Right lung (tissue), 5 donors: Measurements from ENCODE around the gene RBBP4. TPM values are rescaled to one million over a fixed set of nuclear protein-coding genes. Genes with fewer than 3 reads are reported as not detected.
"Not testable (repeated sequence)": the region's sequence is repeated elsewhere in the genome, so short reads cannot be mapped to it uniquely, and the experiment has no call there.

ENCODE experiments used
- DNase-seq, 2 donors: peaks; one replicate each; pipeline ENCODE4 v3.0.0-alpha.2; 2013
- polyA plus RNA-seq, 5 donors: library from polyadenylated mRNA; unstranded; fragments of 120-200 nt; gene quantifications; one replicate each; pipeline versions ENCODE4 v1.2.1 to v1.2.3, GENCODE V29; 2013; ENCODE audit warnings: inconsistent platforms in 1 of 5, low replicate concordance in 1 of 5; ENCODE audit not compliant: insufficient read length in 5 of 5, insufficient read depth in 1 of 5

The RBBP4 gene
- polyA plus RNA-seq, 5 donors = 237 to 327 (median 302) TPM

DNA sequence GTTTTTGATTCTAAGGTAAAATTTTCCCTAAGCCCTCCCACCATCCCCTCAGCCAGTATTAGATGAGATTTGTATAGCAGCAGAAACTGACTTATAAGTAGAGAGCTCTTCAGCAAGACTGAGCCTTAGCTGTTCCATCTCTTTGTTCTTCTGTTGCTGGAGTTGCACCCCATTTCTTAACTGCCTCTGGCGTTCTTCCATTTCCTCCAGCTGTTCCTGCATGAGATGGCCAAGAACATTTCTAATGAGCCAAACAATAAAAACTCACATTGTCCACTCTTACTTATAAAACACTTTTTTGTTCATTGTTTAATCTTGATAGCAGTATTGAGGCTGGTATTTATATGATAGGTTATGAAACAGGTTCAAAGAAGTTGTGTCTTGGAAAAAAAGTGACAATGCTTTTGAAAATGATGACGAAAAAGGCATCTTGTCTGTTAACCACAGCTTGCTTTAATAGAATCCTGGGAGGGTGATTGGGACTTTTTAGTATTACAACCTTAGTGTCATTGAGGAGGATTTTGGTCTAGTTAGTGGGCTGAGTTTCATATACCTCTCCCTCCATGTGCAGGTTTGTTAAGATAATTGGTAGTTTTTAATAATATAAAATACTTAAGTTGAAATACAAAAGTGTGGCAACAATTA lies 33.3 kb downstream of the RBBP4 start:
- DNase-seq = peak; percentile 85 to 87

DNA sequence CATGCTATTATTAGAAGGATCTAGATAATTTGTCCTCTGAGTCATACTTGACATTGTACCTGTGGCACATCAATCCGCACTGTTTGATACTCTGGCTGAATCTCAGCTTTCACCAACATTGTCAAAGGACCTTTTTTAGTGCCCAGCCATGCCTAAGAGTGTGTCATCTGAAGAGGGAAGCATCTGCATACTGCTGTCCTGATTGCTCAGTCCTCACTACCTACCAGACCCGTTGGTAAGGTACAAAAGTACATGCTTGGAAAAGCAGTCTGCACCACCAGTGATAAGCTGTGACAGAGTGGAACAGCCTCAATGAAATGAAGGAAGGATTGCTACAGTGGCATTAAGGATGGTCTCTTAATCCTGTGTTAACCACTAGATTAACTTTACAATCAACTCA lies 34.5 kb downstream of the RBBP4 start:
- no peak for DNase-seq

DNA sequence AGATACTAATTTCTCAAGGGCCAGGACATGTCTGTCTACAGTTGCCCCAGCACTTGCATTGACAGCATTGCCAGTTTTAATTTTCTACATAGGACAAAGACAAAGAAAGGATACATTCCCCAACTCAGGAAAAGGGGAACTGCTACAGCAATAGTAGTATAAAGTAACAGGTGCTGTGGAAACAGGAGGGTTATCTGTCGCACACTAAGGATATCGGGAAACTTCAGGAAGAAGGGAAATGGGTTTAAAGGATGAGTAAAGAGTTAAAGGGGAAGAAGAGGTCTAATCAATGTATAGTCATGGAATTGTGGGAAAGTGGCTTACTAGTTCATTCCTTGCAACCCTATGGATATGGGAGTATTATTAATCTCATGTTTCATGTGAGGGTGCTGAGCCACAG lies 35.4 kb downstream of the RBBP4 start:
- DNase-seq = no peak

DNA sequence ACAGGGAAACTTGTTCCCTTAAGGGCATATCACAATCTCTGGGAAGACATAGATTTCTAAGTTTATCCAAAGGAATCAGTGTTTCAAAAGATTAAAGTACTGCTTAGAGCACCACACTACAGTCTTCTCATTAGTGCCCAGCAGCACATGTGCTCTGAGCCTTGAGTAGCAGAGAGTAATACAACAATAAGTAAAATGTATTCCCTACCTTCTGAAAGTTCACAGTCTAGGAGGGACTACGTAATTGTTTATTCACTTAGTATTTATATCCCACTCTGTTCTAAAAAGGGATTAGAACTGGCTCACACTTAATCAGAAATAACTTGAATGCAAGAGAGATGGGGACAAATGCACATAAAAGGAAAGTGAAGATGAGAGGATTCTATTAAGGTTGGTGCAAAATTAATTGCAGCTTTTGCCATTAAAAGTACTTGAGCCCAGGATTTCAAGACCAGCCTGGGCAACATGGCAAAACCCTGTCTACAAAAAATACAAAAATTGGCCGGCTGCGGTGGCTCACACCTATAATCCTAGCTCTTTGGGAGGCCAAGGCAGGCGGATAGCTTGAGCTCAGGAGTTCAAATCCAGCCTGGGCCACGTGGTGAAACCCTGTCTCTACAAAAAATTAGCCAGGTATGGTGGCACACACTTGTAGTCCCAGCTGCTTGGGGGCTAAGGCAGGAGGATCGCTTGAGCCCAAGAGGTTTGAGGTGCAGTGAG lies 42.6 kb downstream of the RBBP4 start:
- DNase-seq = no peak

DNA sequence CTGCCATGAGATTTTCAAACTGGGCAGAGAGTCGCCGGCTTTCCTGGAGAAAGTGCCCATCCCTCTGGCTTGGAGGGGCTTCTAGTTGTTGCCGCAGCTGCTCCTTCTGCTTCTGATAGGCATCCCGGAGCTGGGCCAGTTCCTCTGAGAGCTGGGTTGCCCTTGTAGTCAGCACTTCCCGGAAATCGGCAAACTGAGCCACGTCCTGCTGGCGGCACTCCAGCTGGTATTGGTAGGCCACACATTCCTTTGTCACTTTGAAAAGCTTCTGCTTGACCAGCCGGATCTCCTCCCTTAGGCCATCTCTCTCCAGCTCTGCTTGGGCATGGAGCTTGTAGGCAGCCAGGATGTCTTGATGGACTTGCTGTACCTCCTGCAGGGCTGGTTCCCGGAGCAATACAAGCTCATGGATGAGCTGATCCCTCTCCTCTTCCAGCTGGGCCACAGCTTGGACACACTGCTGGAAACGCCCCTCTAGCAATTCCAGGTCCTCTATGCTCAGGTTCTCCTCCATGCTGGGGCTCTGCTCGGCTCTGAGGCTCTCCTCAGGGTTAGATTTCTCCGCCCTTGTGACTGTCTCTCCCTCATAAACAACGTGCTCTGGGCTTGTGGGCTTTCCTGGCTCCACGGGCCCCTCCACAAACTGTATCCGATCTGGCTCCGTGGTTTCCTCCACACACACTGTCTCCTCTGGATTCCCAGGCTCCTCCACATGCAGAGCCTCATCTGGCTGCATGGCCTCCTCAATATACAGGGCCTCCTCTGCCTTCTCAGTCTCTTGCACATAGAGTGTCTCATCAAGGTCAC lies 44.3 kb downstream of the RBBP4 start:
- DNase-seq = no peak

DNA sequence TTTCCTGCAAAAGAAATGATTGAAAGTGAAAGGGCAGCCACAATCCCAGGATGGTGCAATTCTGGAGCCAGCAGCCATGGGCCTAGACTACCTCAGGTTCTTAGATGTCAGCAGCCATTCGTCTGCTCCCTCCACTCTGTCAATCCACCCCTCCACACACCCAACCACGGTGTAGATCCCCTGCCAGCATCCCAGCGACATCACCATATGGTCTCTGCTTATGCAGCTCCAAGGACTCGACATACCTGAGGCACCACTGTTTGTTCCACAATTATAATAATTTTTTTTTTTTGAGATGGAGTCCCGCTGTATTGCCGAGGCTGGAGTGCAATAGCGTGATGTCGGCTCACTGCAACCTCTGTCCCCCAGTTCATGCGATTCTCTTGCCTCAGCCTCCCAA lies 45.0 kb downstream of the RBBP4 start:
- no peak for DNase-seq

DNA sequence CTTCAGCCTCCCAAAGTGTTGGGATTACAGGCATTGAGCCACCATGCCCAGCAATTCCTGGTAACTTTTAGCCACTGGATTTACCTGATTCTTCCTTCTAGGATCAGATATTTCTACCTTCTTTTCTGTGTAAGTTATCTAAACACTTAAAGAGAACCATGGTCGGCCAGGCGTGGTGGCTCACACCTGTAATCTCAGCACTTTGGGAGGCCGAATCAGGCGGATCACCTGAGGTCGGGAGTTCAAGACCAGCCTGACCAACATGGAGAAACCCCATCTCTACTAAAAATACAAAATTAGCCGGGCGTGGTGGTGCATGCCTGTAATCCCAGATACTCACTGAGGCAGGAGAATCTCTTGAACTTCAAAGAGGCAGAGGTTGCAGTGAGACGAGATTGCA lies 46.0 kb downstream of the RBBP4 start:
- not testable (repeated sequence) for DNase-seq

DNA sequence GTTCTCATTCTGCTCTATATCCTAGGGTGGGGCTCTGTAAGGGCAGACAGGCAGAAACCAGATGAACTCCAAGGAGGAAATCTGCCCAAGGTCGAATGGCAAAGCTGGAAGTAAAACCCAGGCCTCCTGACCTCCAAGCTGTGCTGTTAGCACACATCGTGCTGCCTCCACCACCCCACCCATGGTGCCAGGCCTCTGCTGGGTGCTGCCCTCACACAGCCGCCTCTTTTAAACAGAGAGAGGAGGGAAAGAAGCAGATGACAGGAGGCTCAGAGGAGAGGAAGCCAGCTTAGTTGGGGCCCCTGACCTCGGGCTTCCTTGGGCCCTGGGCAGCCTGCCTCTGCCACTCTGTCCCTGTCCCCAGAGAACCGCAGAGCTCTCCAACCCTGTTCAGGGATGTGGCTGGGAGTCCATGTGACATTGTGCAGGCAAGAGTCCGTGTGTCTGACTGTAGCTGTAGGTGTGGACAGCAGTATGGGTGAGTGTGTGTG lies 50.5 kb downstream of the RBBP4 start:
- no peak for DNase-seq

DNA sequence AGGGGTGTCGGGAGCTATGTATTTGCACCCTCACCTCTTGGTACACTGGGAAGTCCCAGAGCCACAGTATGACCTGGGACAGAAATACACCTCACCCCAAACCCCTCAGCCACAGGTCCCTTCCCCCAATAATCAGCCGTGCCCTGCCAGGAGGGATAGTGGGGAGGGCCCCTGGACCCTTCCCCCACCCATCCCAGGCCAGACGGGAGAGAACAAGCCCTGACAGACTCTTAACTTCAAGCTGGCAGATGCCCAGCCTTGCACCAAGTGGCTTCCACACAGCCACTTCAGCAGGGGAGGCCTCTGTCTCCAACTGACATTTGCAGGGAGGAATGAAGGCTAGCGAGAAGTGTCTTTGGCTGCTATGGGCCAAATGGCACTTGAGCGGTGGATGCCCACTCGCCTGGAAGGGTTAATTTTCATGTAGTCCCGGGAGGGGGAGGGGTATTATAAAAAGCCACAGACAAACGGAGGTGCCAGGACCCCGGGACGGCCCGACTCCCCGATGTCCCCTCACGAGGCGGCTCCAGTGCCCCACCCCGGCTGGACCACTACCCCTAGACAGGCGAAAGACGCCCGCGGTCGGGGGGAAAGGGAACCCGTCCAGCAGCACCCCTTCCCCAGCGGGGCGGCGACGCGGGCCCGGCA lies 51.1 kb downstream of the RBBP4 start:
- no peak for DNase-seq

DNA sequence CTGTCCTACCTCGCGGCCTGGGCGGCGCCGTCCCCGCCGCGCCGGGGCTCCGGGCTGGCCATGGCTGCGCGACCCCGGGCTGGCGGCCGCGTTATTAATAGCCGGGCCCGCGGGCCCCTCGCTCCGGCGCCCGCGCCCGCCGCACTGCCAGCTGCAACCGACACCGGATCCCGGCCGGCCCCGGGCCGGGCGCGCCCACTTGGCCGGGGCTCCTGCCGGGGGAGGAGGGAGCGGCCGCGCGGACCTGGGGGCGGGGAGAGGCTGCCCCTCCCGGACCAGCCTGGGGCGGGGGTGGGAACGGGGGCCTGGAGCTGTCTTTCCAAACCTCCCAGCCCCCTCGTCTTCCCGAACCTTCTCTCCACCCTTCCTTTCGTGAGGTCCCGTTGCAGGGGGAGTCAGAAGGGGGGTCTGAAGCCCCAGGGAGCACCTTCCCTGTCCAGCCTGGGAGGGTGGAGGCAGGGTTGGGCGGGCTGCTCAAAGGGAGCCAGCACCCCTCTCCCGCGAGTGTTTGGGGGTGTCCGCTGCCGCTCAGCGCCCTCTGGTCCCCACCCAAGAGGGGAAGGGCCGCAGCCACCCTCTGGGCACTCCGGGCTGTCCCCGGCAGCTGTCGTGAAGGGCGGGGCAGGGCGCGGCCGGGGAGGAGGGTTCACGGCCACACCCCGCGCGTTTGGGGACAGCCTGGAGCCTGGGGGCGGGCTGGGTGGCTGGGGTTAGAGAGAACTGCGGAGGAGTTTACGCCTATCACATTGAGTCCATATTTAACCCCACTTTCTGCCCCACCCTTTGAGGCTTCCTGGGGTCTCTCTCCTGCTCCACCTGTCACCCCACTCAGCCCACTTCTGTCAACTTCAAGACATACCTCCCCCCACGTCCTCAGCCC lies 51.8 kb downstream of the RBBP4 start, which contains the start of gene SYNC:
Gene SYNC (minus strand): TSS at position 172 of the 880 bp plus-strand sequence. CDS start 110 bp downstream, at position 62.
- no peak for DNase-seq

DNA sequence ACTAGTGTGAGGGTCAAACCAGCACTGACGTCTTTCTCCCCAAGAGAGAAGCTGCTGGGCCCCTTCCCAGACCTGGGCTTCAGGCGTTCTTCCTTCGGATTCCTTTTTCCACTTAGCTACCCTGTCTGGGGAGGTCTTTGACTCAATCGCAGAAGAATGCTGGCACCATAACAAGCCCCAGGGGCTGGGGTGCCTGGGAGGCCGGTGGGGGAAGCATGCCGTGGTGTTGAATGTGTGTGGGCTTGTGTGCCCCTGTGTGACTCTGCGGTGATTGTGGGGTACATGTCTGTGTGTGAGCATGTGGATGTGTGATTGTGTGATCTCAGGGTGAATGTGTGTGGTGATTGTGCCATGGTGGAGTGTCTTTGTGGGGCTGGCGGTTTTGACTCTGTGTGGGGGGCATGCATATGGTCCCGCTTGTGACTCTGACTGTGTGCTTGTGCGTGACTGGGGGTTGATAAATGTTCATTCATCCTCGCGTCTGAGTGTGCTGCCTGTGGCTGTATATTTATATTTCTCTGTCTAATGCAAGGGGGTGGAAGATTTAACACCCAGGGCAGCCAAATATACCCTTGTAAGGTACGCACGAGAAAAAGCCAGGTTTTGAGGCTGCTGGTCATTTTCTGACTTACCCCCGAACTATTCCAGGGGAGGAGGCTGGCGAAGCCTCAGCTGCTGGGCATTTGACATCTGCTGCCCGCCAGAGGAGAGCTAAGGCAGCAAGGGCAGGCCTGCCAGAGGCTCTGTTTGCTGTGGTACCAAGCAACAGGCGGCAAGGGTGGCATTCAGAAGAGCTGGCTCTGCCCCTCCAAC lies 52.7 kb downstream of the RBBP4 start:
- no peak for DNase-seq

DNA sequence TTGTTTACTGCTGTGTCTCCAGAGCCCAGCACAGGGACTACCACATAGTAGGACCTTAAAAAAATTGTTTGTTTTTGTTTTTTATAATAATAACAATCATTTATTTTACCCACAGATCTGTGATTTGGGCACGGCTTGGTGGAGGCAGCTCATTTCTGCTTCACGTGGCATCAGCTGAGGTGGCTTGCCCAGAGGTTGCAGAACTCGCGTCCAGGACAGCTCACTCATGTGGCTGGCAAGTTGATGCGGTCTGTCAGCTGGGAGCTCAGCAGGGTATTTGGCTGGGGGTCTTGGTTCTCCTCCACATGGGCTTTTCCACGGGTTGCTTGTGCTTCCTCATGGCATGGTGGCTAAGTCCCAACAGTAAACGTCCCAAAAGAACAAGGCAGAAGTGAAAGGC lies 54.5 kb downstream of the RBBP4 start:
- no peak for DNase-seq

DNA sequence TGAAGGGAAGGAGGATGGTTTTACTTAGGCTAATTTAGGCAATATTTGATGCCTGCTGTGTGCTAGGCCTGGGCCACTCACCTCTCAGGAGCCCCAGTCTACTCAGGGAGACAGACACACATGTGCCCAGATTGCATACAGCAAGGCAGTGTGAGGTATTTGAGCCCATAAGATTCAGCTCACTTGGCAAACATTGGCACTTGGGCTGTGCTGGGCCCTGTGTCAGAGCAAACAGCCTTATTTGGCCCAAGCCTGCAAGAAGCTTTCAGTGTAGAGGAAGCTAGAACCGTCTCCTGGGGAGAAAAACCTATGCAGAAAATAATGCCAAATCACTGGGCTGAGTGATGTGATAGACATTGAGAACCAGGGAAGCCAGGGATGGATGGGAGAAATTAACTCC lies 55.5 kb downstream of the RBBP4 start:
- DNase-seq = no peak

DNA sequence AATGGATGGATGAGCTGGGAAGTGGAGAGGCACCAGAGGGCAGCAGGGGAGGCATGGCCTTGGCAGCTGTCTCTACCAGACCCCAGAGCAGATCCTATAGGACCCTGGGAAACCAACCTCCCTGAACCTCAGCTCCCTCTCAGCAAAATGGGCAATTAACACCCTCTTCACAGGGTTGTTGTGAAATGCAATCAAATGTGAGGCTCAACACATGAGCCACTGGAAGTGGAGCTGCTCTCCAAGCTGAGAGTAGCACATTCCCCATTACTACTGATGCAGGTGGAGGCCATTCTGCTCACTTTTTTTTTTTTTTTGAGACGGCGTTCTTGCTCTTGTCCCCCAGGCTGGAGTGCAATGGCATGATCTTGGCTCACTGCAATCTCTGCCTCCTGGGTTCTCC lies 58.1 kb downstream of the RBBP4 start:
- DNase-seq = no peak

DNA sequence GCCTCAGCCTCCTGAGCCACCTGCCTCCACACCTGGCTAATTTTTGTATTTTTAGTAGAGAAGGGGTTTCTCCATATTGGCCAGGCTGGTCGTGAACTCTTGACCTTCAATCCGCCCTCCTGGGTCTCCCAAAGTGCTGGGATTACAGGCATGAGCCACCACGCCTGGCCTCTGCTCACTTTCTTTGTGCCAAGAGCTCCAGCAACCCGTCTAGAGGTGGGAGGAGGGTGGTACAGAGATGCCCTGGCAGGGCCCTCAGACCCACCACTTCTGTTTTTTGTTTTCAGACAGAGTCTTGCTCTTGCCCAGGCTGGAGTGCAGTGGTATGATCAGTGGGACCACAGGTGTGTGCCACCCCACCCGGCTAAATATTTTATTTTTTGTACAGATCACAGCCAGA lies 58.5 kb downstream of the RBBP4 start:
- DNase-seq = no peak

DNA sequence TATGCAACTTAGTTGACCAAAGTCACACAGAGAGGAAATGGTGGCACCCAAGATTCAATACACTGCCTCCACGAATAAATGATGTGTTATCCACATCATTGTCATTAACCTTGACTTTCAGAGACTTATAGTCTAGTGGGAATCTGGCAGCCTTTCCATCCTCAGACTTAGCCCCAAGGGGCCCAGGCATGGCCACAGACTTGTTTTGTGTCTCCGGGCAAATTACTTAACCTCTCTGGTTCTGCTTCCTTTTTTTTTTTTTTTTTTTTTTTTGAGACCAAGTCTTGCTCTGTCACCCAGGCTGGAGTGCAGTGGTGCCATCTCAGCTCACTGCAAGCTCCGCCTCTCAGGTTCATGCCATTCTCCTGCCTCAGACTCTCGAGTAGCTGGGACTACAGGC lies 60.2 kb downstream of the RBBP4 start:
- DNase-seq = not testable (repeated sequence)

DNA sequence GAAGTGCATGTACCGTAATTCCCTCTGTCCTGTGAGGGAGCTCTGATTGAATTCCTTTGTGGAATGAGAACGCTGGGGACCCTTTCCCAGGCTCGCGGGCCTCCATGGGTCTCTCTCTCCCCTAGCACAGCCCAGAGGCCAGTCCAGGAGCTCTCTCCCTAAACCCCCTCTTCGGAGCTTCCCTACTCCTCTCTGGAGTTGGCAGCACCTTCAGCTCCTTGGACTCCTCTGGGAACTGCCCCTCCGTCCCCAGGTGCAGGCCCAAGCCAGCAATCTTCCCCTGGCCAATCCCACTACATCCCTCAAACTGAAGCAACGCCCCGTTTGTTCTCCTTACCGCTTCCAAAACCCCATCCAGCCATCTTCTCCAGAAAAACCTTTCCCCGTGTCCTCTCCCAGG lies 62.1 kb downstream of the RBBP4 start:
- no peak for DNase-seq

DNA sequence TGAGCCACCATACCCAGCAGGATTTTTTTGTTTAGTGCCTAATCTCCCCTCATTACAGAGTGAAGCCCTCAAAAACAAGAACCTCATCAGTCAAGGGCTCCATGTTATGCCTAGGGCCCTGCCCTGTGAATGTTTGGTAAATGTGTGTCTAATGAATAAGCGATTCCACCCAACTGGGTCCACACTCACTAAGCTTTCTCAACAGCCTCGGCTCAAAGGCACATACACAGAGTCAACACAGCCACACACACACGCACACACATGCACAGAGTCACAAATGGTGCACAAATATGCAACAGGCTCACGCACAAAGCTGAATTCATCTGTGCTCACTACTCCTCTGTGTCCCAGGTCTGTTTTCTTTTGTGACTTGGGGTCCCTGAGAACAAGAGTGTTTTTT lies 63.3 kb downstream of the RBBP4 start:
- no peak for DNase-seq

DNA sequence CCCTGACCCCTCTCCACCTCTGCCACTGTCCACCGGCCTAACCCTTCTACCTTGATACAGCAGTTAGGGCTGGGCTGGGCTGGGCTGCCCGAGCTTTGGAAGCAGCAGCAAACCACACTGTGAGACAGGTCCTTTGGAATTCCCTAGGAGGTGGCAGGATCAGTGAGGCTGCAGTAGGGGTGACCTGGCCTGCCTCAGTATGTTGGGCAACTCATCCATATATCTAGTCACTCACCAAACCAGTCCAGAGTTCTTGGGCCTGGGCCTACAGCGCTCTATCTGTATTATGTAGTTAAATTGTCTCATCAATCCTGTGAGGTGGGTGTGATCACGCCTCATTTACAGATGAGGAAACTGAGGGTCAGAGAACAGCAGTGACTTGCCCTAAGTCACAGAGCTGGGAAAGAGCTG lies 64.9 kb downstream of the RBBP4 start:
- no peak for DNase-seq
